OCI-LY3 (cell line): ENCODE data around the gene SCYGR8.
A peak's percentile ranks its signal among the peaks of the same experiment; 100 is the strongest.

Experiments used
- H2AFZ ChIP-seq: fragments of 200-600, 300-600 bp; shearing (Covaris generic); 2 replicates; pipeline ENCODE4 v1.6.0; 2014; ENCODE audit warnings: antibody characterized with exemption, low read depth, low read length
- H3K27ac ChIP-seq: fragments of 200-600, 300-600 bp; sonication (generic); 2 replicates; pipeline ENCODE4 v1.5.1; 2014; ENCODE audit warnings: mild to moderate bottlenecking, low read length, moderate library complexity, mixed read lengths
- H3K27me3 ChIP-seq: fragments of 200-600, 300-600 bp; sonication (generic); 2 replicates; pipeline ENCODE4 v1.6.1; 2014; ENCODE audit warnings: low read depth, low read length, mixed read lengths
- H3K36me3 ChIP-seq: fragments of 200-600, 300-600 bp; sonication (generic); replicated peaks from 2 replicates; pipeline ENCODE3; 2014; ENCODE audit warnings: low read depth, low read length, mixed read lengths
- H3K4me1 ChIP-seq: fragments of 300-600, 200-600 bp; sonication (generic); 2 replicates; pipeline ENCODE4 v1.6.1; 2014; ENCODE audit warnings: low read length, mixed read lengths
- H3K4me2 ChIP-seq: fragments of 200-600, 300-600 bp; sonication (generic); 2 replicates; pipeline ENCODE4 v1.6.1; 2014; ENCODE audit warnings: low read length, mixed read lengths
- H3K4me3 ChIP-seq: fragments of 300-600, 200-600 bp; sonication (generic); 2 replicates; pipeline ENCODE4 v1.5.1; 2014; ENCODE audit warnings: antibody characterized with exemption, mild to moderate bottlenecking, low read length, moderate library complexity
- H3K79me2 ChIP-seq: fragments of 300-600, 200-600 bp; shearing (Covaris generic); 2 replicates; pipeline ENCODE4 v1.6.1; 2014; ENCODE audit warnings: mild to moderate bottlenecking, low read length, mixed read lengths
- H3K9ac ChIP-seq: fragments of 300-600, 200-600 bp; shearing (Covaris generic); 2 replicates; pipeline ENCODE4 v1.6.0; 2014; ENCODE audit warnings: mild to moderate bottlenecking, low read length, moderate library complexity
- H3K9me3 ChIP-seq: fragments of 200-600, 300-600 bp; shearing (Covaris generic); 2 replicates; pipeline ENCODE4 v1.6.1; 2014; ENCODE audit warnings: low read length, mixed read lengths; ENCODE audit not compliant: insufficient read depth
- H4K20me1 ChIP-seq: fragments of 200-600, 300-600 bp; sonication (generic); 2 replicates; pipeline ENCODE4 v1.6.1; 2016; ENCODE audit warnings: low read length, mixed read lengths; ENCODE audit not compliant: insufficient read depth
- EZH2phosphoT487 ChIP-seq: fragments of 200-600 bp; shearing (Covaris generic); IDR thresholded peaks from 2 replicates; pipeline ENCODE4 v1.6.1; 2018; ENCODE audit warnings: antibody characterized with exemption, mixed run types, low read depth
- TF ChIP-seq, protein P1 (sequence below): fragments of 200-600, 300-600 bp; sonication (generic); IDR thresholded peaks from 2 replicates; pipeline ENCODE4 v1.5.1; 2014; ENCODE audit warnings: antibody characterized with exemption, low read length, low read depth

Gene SCYGR8

GRCh38 chr2:227780981-227781615 is 35.4 kb downstream of the SCYGR8 start:
- TF ChIP-seq EZH2phosphoT487, result no peak
- TF ChIP-seq, protein P1, sequence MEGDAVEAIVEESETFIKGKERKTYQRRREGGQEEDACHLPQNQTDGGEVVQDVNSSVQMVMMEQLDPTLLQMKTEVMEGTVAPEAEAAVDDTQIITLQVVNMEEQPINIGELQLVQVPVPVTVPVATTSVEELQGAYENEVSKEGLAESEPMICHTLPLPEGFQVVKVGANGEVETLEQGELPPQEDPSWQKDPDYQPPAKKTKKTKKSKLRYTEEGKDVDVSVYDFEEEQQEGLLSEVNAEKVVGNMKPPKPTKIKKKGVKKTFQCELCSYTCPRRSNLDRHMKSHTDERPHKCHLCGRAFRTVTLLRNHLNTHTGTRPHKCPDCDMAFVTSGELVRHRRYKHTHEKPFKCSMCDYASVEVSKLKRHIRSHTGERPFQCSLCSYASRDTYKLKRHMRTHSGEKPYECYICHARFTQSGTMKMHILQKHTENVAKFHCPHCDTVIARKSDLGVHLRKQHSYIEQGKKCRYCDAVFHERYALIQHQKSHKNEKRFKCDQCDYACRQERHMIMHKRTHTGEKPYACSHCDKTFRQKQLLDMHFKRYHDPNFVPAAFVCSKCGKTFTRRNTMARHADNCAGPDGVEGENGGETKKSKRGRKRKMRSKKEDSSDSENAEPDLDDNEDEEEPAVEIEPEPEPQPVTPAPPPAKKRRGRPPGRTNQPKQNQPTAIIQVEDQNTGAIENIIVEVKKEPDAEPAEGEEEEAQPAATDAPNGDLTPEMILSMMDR, result no peak
- H3K4me1 ChIP-seq, result no peaks in the 10 kb centered on the region
- H3K9ac ChIP-seq, result no peak overlapping the region
- no peak overlapping the region for H3K4me3 ChIP-seq
- no peaks in the 10 kb centered on the region for H4K20me1 ChIP-seq
- no peaks in the 10 kb centered on the region for H3K27me3 ChIP-seq
- H2AFZ ChIP-seq, result no peak overlapping the region
- no peaks in the 10 kb centered on the region for H3K9me3 ChIP-seq
- no peak overlapping the region for H3K4me2 ChIP-seq
- H3K79me2 ChIP-seq, result no peaks in the 10 kb centered on the region
- no peaks in the 10 kb centered on the region for H3K36me3 ChIP-seq
- H3K27ac ChIP-seq, result no peak overlapping the region

GRCh38 chr2:227781841-227782240 is 36.1 kb downstream of the SCYGR8 start:
- H3K36me3 ChIP-seq, result no peaks in the 10 kb centered on the region
- H3K27me3 ChIP-seq, result no peaks in the 10 kb centered on the region
- no peak overlapping the region for H3K27ac ChIP-seq
- no peak for TF ChIP-seq EZH2phosphoT487
- TF ChIP-seq, protein P1, result no peak
- H3K79me2 ChIP-seq, result no peaks in the 10 kb centered on the region
- H3K9ac ChIP-seq, result no peak overlapping the region
- no peaks in the 10 kb centered on the region for H4K20me1 ChIP-seq
- no peaks in the 10 kb centered on the region for H3K4me1 ChIP-seq
- no peaks in the 10 kb centered on the region for H3K9me3 ChIP-seq
- H3K4me3 ChIP-seq, result no peak overlapping the region
- H3K4me2 ChIP-seq, result no peak overlapping the region
- no peak overlapping the region for H2AFZ ChIP-seq

DNA sequence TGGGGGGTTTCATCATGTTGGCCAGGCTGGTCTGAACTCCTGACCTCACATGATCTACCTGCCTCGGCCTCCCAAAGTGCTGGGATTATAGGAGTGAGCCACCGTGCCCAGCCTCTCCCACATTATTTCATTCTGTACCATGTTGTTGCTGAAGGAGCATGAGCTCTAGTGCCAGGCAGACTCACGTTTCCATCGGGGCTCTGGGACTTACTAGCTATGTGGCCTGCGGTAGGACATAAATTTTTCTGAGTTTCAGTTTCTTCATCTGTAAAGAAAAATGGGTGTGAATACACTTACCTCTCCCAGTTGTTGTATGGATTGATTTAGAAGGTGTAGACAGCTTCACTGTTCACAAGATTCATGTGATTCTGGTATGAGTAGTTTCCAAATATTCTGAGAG is 37.1 kb downstream of the SCYGR8 start:
- H2AFZ ChIP-seq, result no peak overlapping the region
- no peak overlapping the region for H3K9ac ChIP-seq
- H3K4me3 ChIP-seq, result peak overlapping the region; percentile 53; the same call in 1 of the 2 replicates
- H3K4me2 ChIP-seq, result peak overlapping the region; percentile 57; the same call in 1 of the 2 replicates
- H3K27ac ChIP-seq, result no peak overlapping the region
- H3K4me1 ChIP-seq, result no peaks in the 10 kb centered on the region
- H3K9me3 ChIP-seq, result no peaks in the 10 kb centered on the region
- H4K20me1 ChIP-seq, result no peaks in the 10 kb centered on the region
- TF ChIP-seq, protein P1, result no peak
- no peak for TF ChIP-seq EZH2phosphoT487
- H3K36me3 ChIP-seq, result no peaks in the 10 kb centered on the region
- no peaks in the 10 kb centered on the region for H3K79me2 ChIP-seq
- H3K27me3 ChIP-seq, result no peaks in the 10 kb centered on the region

DNA sequence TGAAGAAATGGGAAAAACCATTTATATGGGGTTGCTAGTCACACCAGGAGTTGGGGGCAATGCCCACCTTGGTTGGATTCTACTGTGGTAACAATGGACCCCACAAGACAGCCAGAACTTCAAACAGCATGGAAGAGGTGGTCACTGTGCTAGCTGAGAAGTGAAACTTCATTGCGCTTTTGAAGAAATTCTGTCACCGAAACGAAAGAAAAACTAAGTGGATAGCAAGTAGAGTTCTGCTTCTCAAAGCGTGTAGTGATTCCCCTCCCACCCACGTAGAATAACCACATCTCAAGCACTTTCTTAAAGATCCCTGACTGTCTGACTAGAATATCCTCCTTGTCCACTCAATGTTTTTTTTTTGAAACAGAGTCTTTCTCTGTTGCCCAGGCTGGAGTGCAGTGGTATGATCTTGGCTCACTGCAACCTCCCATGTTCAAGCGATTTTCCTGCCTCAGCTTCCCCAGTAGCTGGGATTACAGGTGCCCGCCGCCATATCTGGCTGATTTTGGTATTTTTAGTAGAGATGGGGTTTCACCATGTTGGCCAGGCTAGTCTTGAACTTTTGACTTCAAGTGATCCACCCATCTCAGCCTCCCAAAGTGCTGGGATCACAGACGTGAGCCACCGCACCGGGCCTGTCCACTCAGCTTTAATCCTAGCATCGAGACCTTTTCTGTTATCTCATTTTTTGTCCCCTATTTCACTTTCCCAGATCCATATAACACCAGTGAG is 37.9 kb downstream of the SCYGR8 start:
- H3K4me2 ChIP-seq, result peak overlapping the region; percentile 57
- H3K27ac ChIP-seq, result no peak overlapping the region

More for the DNA sequence above, 37.9 kb downstream of the SCYGR8 start:
- Histone ChIP-seq H3K4me3 (peak overlapping the region; percentile 53), H3K27me3 (no peaks in the 10 kb centered on the region), H3K36me3 (no peaks in the 10 kb centered on the region), H3K79me2 (no peaks in the 10 kb centered on the region), H3K9ac (no peak overlapping the region), H3K9me3 (no peaks in the 10 kb centered on the region), H2AFZ (no peak overlapping the region; the same call in 1 of the 2 replicates), H4K20me1 (no peaks in the 10 kb centered on the region), H3K4me1 (no peaks in the 10 kb centered on the region)
- TF ChIP-seq EZH2phosphoT487, result no peak
- TF ChIP-seq, protein P1, result no peak
